ENCODE measurements around the gene DICER1. TPM values are rescaled to one million over a fixed set of nuclear protein-coding genes. Genes with fewer than 3 reads are reported as not detected.

The DICER1 gene
- total RNA-seq, 1 donor = 61.3 TPM

GRCh38 chr14:95045106-95045701, 112.1 kb downstream of the DICER1 start:
- H3K4me3 ChIP-seq (ENCODE audit: low read depth, low read length) = no peak overlapping the region
- no peak for TF ChIP-seq CTCF (IDR thresholded peaks at IDR 0.05; ENCODE audit: insufficient read depth, low read depth, low read length)

DNA sequence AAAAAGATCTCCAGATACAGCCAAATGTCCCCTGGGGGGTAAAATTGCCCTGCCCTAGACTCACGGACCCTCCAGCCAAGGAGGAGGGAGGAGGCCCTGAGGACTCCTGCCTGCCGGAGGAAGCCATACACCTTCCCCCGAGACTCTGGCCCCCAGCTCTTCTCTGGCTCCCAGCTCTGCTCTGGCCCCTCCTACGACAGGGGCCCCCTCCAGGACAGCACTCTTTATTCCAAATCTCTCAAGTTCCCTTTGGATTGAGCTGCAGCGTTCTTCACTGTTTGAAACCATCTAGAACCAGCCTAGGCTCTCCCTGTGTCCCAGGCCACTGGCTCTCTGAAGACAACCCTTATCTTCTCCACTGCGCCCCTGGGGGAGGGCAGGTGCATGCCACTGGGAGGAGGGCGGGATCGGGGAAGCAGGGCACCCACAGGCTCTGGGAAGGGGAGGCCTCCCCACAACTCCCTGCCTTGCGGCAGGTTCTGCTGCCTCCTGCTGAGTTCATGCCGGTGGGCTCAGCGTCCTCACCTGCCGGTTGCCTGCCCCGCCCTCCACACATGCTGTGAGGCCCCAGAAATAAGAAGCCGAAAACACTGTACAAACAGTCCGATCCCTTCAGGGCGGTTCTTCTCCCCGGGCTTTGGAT, 112.7 kb downstream of the DICER1 start:
- no peak overlapping the region for H3K4me3 ChIP-seq (ENCODE audit: low read depth, low read length)
- no peak for TF ChIP-seq CTCF (IDR thresholded peaks at IDR 0.05; ENCODE audit: insufficient read depth, low read depth, low read length)
- DNase-seq (ENCODE audit: low read depth) = no peak

More at GRCh38 chr14:95045106-95045701, 112.1 kb downstream of the DICER1 start:
- no peak for DNase-seq (ENCODE audit: low read depth)

- no peak for DNase-seq (ENCODE audit: low read depth)
- TF ChIP-seq CTCF (IDR thresholded peaks at IDR 0.05; ENCODE audit: insufficient read depth, low read depth, low read length) = no peak
- H3K4me3 ChIP-seq (ENCODE audit: low read depth, low read length) = no peak overlapping the region
Measured at GRCh38 chr14:95043732-95044462, 113.4 kb downstream of the DICER1 start.

- DNase-seq (ENCODE audit: low read depth) = no peak
- H3K4me3 ChIP-seq (ENCODE audit: low read depth, low read length) = no peak overlapping the region
- no peak for TF ChIP-seq CTCF (IDR thresholded peaks at IDR 0.05; ENCODE audit: insufficient read depth, low read depth, low read length)
Measured at GRCh38 chr14:95043314-95043713, 114.0 kb downstream of the DICER1 start.

DNA sequence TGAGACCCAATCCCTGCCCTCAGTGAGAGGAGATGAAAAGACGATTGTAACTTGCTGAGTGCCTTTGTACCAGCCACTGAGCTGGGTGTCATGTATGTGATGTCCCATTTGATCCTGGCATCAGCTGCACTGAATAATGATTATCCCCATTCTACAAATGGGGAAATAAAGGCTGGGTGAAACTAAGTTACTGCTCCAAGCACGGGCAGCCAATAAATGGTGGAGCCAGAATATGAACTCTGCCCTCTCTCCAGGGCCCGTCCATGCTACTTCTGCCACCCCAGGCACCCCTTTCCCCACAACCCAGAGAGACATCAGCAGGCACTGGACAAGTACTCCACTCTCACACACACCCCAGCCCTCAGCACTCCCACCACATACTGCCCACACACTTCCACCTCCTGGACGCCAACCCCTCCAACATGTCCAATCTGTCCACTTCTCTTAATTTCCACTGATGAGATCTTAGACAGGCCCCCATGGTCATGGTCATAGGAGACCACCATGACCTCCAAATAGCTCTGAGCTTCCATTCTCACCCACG, 115.8 kb downstream of the DICER1 start:
- H3K4me3 ChIP-seq (ENCODE audit: low read depth, low read length) = no peak overlapping the region
- TF ChIP-seq CTCF (IDR thresholded peaks at IDR 0.05; ENCODE audit: insufficient read depth, low read depth, low read length) = no peak
- DNase-seq (ENCODE audit: low read depth) = no peak

- DNase-seq (ENCODE audit: low read depth) = peak; percentile 12
- TF ChIP-seq CTCF (IDR thresholded peaks at IDR 0.05; ENCODE audit: insufficient read depth, low read depth, low read length) = no peak
- no peak overlapping the region for H3K4me3 ChIP-seq (ENCODE audit: low read depth, low read length)
Measured at GRCh38 chr14:95040708-95041476, 116.4 kb downstream of the DICER1 start.
